K562 (cell line): ENCODE measurements around the gene PEX19. TPM values are rescaled to one million over a fixed set of nuclear protein-coding genes. Genes with fewer than 3 reads are reported as not detected.

Experiments
- BRCA1 ChIP-seq, 2 experiments: fragments of 450-650 bp in 1 of 2; sonication (generic) in 1 of 2; formaldehyde crosslinking in 1 of 2; IDR thresholded peaks; 2 replicates each; pipeline versions ENCODE4 v1.5.0 to v1.6.1; 2017 to 2020; ENCODE audit warnings: mild to moderate bottlenecking in 1 of 2, missing genetic modification reagents in 1 of 2
- CREM ChIP-seq: IDR thresholded peaks from 2 replicates; pipeline ENCODE4 v1.6.1; 2014; ENCODE audit warnings: antibody characterized with exemption, low read depth
- ELF4 ChIP-seq: fragments of 450-650 bp; formaldehyde crosslinking; IDR thresholded peaks from 2 replicates; pipeline ENCODE4 v1.4.0; 2022; ENCODE audit warnings: missing genetic modification characterization
- FOXM1 ChIP-seq, 2 experiments: fragments of 450-650 bp in 1 of 2; sonication (generic) in 1 of 2; formaldehyde crosslinking in 1 of 2; IDR thresholded peaks; 2 replicates each; pipeline versions ENCODE4 v1.6.1 to v1.9.0; 2017 to 2022; ENCODE audit warnings: low read depth in 2 of 2, mild to moderate bottlenecking in 2 of 2, missing genetic modification reagents in 1 of 2, moderate library complexity in 1 of 2
- GMEB1 ChIP-seq: fragments of 250-450 bp; sonication (Bioruptor Pico); IDR thresholded peaks from 2 replicates; pipeline ENCODE4 v1.4.0; 2020; ENCODE audit warnings: mild to moderate bottlenecking
- HDAC2 ChIP-seq: fragments of 450-650 bp; IDR thresholded peaks from 2 replicates; pipeline ENCODE4 v1.6.1; 2016; ENCODE audit warnings: mild to moderate bottlenecking
- NCOR1 ChIP-seq: fragments of 450-650 bp; IDR thresholded peaks from 2 replicates; pipeline ENCODE4 v1.6.1; 2016; ENCODE audit warnings: mild to moderate bottlenecking, moderate library complexity
- NR2C2 ChIP-seq, 2 experiments: fragments of 200-800 bp in 1 of 2; sonication (Bioruptor generic) in 1 of 2; sonication (generic) in 1 of 2; formaldehyde crosslinking in 1 of 2; IDR thresholded peaks; 2 replicates each; pipeline versions ENCODE4 v1.6.1 to v1.8.0; 2016 to 2022; ENCODE audit warnings: mild to moderate bottlenecking in 1 of 2, missing compliant biosample characterization in 1 of 2, missing genetic modification characterization in 1 of 2, missing genetic modification reagents in 1 of 2
- NR4A1 ChIP-seq, 2 experiments: fragments of 250-450 bp in 1 of 2; fragments of 450-650 bp in 1 of 2; sonication (Bioruptor Pico) in 1 of 2; IDR thresholded peaks; 2 replicates each; pipeline versions ENCODE4 v1.4.0 to v1.6.1; 2016 to 2020; ENCODE audit warnings: mild to moderate bottlenecking in 2 of 2, missing compliant biosample characterization in 1 of 2, missing genetic modification characterization in 1 of 2, moderate library complexity in 1 of 2
- PHF20 ChIP-seq: fragments of 450-650 bp; IDR thresholded peaks from 2 replicates; pipeline ENCODE4 v1.6.1; 2018; ENCODE audit not compliant: partially characterized antibody
- SIN3B ChIP-seq: fragments of 450-650 bp; IDR thresholded peaks from 2 replicates; pipeline ENCODE4 v1.6.1; 2017; ENCODE audit warnings: low read depth, mild to moderate bottlenecking, moderate library complexity
- SMAD1 ChIP-seq: fragments of 150-350 bp; IDR thresholded peaks from 2 replicates; pipeline ENCODE4 v1.6.1; 2014; ENCODE audit warnings: low read length, low read depth; ENCODE audit not compliant: partially characterized antibody
- SRSF9 ChIP-seq: fragments of 200-400 bp; formaldehyde crosslinking; IDR thresholded peaks from 2 replicates; pipeline ENCODE4 v1.6.1; 2017; ENCODE audit warnings: low read depth, low read length, borderline replicate concordance
- TEAD2 ChIP-seq: fragments of 450-650 bp; IDR thresholded peaks from 2 replicates; pipeline ENCODE4 v1.6.1; 2016; ENCODE audit warnings: missing genetic modification characterization, control low read depth, missing compliant biosample characterization
- ZFP30 ChIP-seq: fragments of 250-450 bp; sonication (Bioruptor Pico); IDR thresholded peaks from 2 replicates; pipeline ENCODE4 v1.8.0; 2022; ENCODE audit warnings: moderate library complexity, mild to moderate bottlenecking, inconsistent platforms, borderline replicate concordance
- ZNF639 ChIP-seq, 2 experiments: fragments of 200-800 bp in 1 of 2; sonication (Bioruptor generic) in 1 of 2; sonication (generic) in 1 of 2; formaldehyde crosslinking in 1 of 2; IDR thresholded peaks in 1 of 2; conservative IDR thresholded peaks in 1 of 2; 2 replicates each; pipeline versions ENCODE4 v1.5.0 to v1.6.1; 2016 to 2020; ENCODE audit warnings: missing compliant biosample characterization in 1 of 2, missing genetic modification characterization in 1 of 2, missing genetic modification reagents in 1 of 2
- ZNF707 ChIP-seq: fragments of 250-450 bp; sonication (Bioruptor Pico); conservative IDR thresholded peaks from 2 replicates; pipeline ENCODE4 v1.8.0; 2022; ENCODE audit warnings: inconsistent platforms, mild to moderate bottlenecking, moderate library complexity
- ZNF717 ChIP-seq: fragments of 250-450 bp; sonication (Bioruptor Pico); IDR thresholded peaks from 2 replicates; pipeline ENCODE4 v1.5.0; 2021
- polyA plus RNA-seq, 8 experiments: library from polyadenylated mRNA; depleted of rRNA in 4 of 8; stranded (reverse) in 5 of 8; unstranded in 3 of 8; fragments of >200 nt; fragmentation: Nextera tagmentation in 2 of 8; fragmentation: Illumina TruSeq in 1 of 8; extraction: Ambion mirVana in 2 of 8; extraction: Trizol in 1 of 8; gene quantifications; 2 replicates each; pipeline versions ENCODE4 v1.2.1 to v1.2.3, GENCODE V29; 2011 to 2014; ENCODE audit warnings: inconsistent platforms in 1 of 8, missing spikeins in 1 of 8
- total RNA-seq, 7 experiments: library from RNA; depleted of rRNA in 6 of 7; stranded (reverse); fragments of >200 nt in 6 of 7; fragmentation: Illumina TruSeq in 2 of 7; extraction: Trizol in 2 of 7; gene quantifications; 2 replicates each; pipeline versions ENCODE4 v1.2.1 to v1.2.3, GENCODE V29; 2011 to 2021; ENCODE audit warnings: low replicate concordance in 1 of 7
- TF ChIP-seq, protein P1 (sequence below): fragments of 250-450 bp; sonication (Bioruptor Pico); IDR thresholded peaks from 2 replicates; pipeline ENCODE4 v1.8.0; 2021; ENCODE audit warnings: borderline replicate concordance, mild to moderate bottlenecking, moderate library complexity; ENCODE audit not compliant: poor library complexity, severe bottlenecking
- TF ChIP-seq, protein P2 (sequence below): IDR thresholded peaks from 2 replicates; pipeline ENCODE4 v1.6.1; 2016; ENCODE audit warnings: missing genetic modification characterization, missing compliant biosample characterization

The PEX19 gene
- total and polyA plus RNA-seq, 9 of the 15 experiments (the other 6 are each of a cell fraction or from before 2014, with no cell fraction given), result 32.5 to 103 (median 59.8) TPM

DNA sequence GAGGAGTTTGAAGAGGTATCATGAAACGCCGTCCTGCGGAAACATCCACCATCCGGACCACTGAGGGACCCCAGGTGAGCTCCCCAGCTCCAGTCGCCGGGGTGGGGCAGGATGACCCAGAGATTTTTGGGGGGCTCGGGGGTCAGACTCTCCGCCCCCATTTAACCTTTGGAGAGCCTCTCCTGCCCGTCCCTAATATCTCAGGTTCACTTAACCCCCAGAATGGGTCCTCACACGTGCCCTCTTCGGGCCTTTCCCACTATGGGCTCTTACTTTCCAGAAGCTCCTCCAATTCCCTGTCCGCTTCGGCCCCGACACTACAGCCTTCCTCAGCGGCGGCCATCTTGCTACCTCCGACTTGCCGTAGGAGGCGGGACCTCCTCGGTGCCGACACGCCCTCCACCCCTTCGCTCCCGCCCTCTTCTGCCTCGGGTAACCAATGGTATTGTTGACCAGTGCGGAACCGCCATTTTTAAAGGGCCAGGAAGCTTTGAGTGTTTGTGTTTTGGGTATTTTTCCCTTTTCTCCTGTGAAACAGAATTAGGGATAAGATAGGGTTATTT is at the start of gene PEX19 (continued):
- no peak for TF ChIP-seq NCOR1
- TF ChIP-seq, protein P1, sequence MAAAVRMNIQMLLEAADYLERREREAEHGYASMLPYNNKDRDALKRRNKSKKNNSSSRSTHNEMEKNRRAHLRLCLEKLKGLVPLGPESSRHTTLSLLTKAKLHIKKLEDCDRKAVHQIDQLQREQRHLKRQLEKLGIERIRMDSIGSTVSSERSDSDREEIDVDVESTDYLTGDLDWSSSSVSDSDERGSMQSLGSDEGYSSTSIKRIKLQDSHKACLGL (CRISPR knock-in tag), result no peak
- TF ChIP-seq SIN3B, result peak; percentile 94
- peak; percentile 28; the same call in 1 of the 2 replicates for TF ChIP-seq FOXM1 (IDR thresholded peaks at IDR 0.05; ENCODE audit: low read depth)
- no peak for TF ChIP-seq FOXM1 (CRISPR knock-in tag; IDR thresholded peaks at IDR 0.05; ENCODE audit: low read depth)
- no peak for TF ChIP-seq HDAC2
- TF ChIP-seq CREM, result peak; percentile 79
- TF ChIP-seq ELF4 (CRISPR knock-in tag), result no peak
- no peak for TF ChIP-seq ZFP30 (CRISPR knock-in tag)
- TF ChIP-seq GMEB1 (CRISPR knock-in tag), result no peak
- TF ChIP-seq ZNF639 (CRISPR knock-in tag; conservative IDR thresholded peaks at IDR 0.05 in 1 of 2, IDR thresholded peaks at IDR 0.05 in 1 of 2), result no peak
- no peak for TF ChIP-seq TEAD2 (tag)
- no peak for TF ChIP-seq SRSF9
- TF ChIP-seq, protein P2, sequence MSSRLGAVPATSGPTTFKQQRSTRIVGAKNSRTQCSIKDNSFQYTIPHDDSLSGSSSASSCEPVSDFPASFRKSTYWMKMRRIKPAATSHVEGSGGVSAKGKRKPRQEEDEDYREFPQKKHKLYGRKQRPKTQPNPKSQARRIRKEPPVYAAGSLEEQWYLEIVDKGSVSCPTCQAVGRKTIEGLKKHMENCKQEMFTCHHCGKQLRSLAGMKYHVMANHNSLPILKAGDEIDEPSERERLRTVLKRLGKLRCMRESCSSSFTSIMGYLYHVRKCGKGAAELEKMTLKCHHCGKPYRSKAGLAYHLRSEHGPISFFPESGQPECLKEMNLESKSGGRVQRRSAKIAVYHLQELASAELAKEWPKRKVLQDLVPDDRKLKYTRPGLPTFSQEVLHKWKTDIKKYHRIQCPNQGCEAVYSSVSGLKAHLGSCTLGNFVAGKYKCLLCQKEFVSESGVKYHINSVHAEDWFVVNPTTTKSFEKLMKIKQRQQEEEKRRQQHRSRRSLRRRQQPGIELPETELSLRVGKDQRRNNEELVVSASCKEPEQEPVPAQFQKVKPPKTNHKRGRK, result no peak
- TF ChIP-seq NR4A1 (CRISPR knock-in tag; IDR thresholded peaks at IDR 0.05), result no peak
- TF ChIP-seq NR4A1 (tag; IDR thresholded peaks at IDR 0.05), result no peak
- TF ChIP-seq ZNF707, result no peak
- TF ChIP-seq PHF20, result peak; percentile 82
- no peak for TF ChIP-seq ZNF717
- TF ChIP-seq SMAD1, result peak; percentile 50
- TF ChIP-seq BRCA1 (IDR thresholded peaks at IDR 0.05), result no peak
- no peak for TF ChIP-seq BRCA1 (CRISPR knock-in tag; IDR thresholded peaks at IDR 0.05)
- 0 out of 2 replicates have a peak, but pooled peaks have one; percentile 47 for TF ChIP-seq NR2C2 (CRISPR knock-in tag; IDR thresholded peaks at IDR 0.05)
- peak; percentile 65 for TF ChIP-seq NR2C2 (tag; IDR thresholded peaks at IDR 0.05)
